Stimulated activated CD4-positive, alpha-beta T cell treated with anti-CD3 and anti-CD28 coated beads, TNF-alpha, amount 100 ng/mL, for 1 hour (primary cell): ENCODE results near the gene OR2T1.
"Not testable (repeated sequence)": the region's sequence is repeated elsewhere in the genome, so short reads cannot be mapped to it uniquely, and the experiment has no call there.

Source experiments
- DNase-seq, 3 donors: peaks; one replicate each; pipeline ENCODE4 v3.0.0-alpha.2; 2020; ENCODE audit warnings: low read depth in 3 of 3, low spot score in 1 of 3

Gene OR2T1

GRCh38 chr1:248434913-248435312 lies 32.1 kb downstream of the OR2T1 start:
- DNase-seq = not testable (repeated sequence)

DNA sequence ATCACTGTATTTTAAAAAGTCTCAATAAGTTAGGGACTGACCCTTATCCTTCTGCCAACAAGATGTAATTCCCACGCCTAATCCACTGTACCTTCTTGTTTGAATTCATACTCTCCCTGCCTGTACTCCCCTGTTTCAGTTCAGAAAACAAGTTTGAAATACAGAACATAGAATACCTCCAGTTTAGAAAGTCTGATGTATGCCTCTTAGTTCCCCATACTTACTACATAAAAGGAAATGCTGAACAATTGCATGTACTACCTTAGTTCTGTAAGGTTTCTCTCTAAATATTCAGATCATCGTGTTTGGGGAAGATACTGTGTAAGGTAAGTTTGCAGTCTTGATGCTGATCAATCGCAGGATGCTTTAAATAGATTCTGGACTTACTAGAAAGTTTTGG lies 33.5 kb downstream of the OR2T1 start:
- DNase-seq = not testable (repeated sequence)

- not testable (repeated sequence) for DNase-seq
Measured at GRCh38 chr1:248438668-248439067, 35.8 kb downstream of the OR2T1 start.

DNA sequence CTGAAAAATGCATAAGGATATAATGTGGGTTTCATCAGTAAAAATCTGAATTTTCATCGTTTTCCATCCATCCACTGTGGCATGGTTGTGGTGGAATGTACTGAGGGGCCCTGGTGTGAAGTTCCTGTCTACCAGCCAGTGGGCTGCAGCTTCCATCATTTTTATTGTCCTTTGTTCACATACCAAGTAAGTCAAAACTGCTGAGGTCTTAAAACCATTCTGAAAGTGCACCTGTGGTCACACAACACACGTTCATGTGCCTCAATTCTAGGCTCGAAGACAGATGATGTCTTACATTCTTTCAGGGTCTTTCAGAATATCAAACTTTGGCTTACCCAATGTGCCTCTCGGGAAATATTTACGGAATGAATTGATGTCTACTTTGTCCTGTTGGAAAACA lies 36.4 kb downstream of the OR2T1 start:
- not testable (repeated sequence) for DNase-seq

DNA sequence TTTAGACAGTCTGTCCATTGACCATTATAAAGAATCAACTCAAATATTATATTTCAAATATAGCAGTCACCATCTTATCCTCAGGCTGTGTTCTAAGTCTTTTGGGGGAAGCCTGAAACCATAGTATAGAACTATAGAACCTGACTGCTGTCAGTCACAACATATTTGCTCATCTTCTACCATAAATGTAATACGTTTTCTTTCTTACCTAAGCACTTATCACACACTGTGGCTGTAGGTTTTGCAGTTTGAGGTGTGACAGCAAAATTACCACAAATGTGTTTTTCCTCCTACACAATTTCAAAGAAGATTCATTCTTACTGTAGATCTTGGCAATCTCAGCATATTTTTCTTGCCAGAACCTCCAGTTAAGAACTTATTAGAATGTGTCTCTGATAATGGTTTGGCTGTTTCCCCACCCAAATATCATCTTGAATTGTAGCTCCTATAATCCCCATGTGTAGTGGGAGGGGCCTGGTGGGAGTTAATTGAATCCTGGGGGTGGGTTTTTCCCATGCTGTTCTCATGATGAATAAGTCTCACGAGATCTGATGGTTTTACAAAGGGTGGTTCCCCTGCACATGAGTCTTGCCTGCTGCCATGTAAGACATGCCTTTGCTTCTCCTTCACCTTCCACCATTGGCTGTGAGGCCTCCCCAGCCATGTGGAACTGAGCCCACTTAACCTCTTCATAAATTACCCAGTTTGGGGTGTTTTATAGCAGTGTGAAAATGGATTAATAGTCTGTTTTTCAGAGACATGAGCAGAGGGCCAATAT lies 39.8 kb downstream of the OR2T1 start:
- DNase-seq = not testable (repeated sequence)

DNA sequence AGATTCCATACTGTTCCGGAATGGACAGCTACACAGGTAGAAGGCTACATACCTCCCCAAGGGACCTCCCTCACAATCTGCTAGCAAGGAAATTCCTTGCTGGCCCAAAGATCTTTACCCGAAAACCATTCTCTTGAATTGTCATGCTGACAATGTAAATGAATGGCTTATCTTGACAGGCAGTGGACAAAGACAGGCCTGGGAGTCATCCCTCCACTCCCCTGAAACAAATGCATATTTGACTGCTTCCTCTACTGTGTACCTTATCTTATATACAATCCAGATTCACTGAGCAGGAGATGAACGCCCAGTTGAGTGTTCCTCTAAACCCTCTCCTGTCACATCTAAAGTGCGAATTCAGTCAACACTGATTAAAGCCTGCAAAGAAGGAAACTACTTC lies 41.8 kb downstream of the OR2T1 start:
- not testable (repeated sequence) for DNase-seq

DNA sequence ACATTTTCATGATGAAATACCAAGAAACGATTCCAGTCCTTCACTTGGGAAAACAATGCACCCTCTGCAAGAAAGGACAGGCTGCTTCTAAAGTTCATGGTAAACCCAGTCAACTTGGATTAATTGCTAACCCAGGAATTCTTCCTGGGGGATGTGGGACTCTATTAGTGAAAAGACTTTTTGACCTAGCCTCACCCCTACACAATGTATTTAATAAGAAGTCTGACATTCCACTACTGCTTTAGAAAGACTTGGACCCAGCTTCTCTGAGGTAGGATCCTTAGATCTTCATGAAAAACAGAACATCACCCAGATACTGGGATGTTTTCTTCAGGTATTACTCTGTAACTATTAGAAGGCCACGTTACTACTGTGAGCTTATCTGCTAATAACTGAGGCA lies 42.6 kb downstream of the OR2T1 start, which contains the start of gene OR2T2:
TSS of gene OR2T2 (plus strand) at position 239 of the 400 bp plus-strand sequence. CDS start 7,161 bp downstream, outside the sequence.
- DNase-seq = not testable (repeated sequence)

GRCh38 chr1:248448409-248449074 lies 45.7 kb downstream of the OR2T1 start:
- not testable (repeated sequence) for DNase-seq

GRCh38 chr1:248449821-248450465 lies 47.1 kb downstream of the OR2T1 start:
- DNase-seq = not testable (repeated sequence)

- not testable (repeated sequence) for DNase-seq
Measured at GRCh38 chr1:248450466-248451145, 47.8 kb downstream of the OR2T1 start.

GRCh38 chr1:248453619-248454018 lies 50.8 kb downstream of the OR2T1 start:
- not testable (repeated sequence) for DNase-seq

- DNase-seq = not testable (repeated sequence)
Measured at GRCh38 chr1:248455045-248455444, 52.2 kb downstream of the OR2T1 start.

- DNase-seq = not testable (repeated sequence)
Measured at GRCh38 chr1:248456635-248457034, 53.8 kb downstream of the OR2T1 start.
